Keratinocyte (primary cell): ENCODE results near the gene CDYL2.

Experiments
- EZH2 ChIP-seq: IDR thresholded peaks from one replicate; pipeline ENCODE4 v1.6.1; 2012; ENCODE audit warnings: inconsistent platforms, mild to moderate bottlenecking, low read length, moderate library complexity
- TF ChIP-seq, protein P1 (sequence below), 3 experiments: IDR thresholded peaks in 1 of 3; conservative IDR thresholded peaks in 1 of 3; optimal IDR thresholded peaks in 1 of 3; 2 replicates in 2 of 3; 3 replicates in 1 of 3; pipeline versions ENCODE3 to v1.5.1; 2011; ENCODE audit warnings: low read length in 3 of 3, mild to moderate bottlenecking in 3 of 3, moderate library complexity in 2 of 3, control low read depth in 1 of 3, inconsistent platforms in 1 of 3; ENCODE audit not compliant: insufficient read depth in 2 of 3; ENCODE audit errors: extremely low read depth in 1 of 3

DNA sequence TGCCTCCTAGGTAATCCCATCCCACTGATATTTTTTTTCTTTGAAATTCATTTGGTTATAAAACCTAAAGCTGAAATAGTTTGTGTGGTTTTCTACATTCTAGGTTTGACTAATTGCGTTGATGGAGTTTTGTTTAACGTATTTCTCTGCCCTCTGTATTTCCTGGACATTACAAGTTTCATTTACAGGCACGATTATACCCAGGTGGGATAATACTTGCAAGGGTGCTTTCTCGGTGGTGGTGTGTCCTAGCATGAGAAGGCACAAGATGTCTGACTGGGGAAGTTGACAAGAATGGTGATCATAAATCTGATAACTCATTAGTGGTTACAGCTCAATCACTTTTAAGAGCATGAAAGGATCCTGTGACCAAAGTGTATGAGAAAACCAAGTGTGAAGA is 218.6 kb downstream of the CDYL2 start:
- TF ChIP-seq, protein P1, sequence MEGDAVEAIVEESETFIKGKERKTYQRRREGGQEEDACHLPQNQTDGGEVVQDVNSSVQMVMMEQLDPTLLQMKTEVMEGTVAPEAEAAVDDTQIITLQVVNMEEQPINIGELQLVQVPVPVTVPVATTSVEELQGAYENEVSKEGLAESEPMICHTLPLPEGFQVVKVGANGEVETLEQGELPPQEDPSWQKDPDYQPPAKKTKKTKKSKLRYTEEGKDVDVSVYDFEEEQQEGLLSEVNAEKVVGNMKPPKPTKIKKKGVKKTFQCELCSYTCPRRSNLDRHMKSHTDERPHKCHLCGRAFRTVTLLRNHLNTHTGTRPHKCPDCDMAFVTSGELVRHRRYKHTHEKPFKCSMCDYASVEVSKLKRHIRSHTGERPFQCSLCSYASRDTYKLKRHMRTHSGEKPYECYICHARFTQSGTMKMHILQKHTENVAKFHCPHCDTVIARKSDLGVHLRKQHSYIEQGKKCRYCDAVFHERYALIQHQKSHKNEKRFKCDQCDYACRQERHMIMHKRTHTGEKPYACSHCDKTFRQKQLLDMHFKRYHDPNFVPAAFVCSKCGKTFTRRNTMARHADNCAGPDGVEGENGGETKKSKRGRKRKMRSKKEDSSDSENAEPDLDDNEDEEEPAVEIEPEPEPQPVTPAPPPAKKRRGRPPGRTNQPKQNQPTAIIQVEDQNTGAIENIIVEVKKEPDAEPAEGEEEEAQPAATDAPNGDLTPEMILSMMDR (optimal IDR thresholded peaks at IDR 0.05 in 1 of 3, IDR thresholded peaks at IDR 0.05 in 1 of 3, conservative IDR thresholded peaks at IDR 0.05 in 1 of 3; ENCODE audit: extremely low read depth in 1 of 3, insufficient read depth in 2 of 3, low read length in 3 of 3), result no peak
- no peak for TF ChIP-seq EZH2
